HK-2 (cell line): ENCODE results near the gene SULT1C4.
"Not testable (repeated sequence)": the region's sequence is repeated elsewhere in the genome, so short reads cannot be mapped to it uniquely, and the experiment has no call there.

Source experiments
- DNase-seq: peaks from one replicate; pipeline ENCODE4 v3.0.0-alpha.2; 2018; ENCODE audit not compliant: unreplicated experiment

The SULT1C4 gene

DNA sequence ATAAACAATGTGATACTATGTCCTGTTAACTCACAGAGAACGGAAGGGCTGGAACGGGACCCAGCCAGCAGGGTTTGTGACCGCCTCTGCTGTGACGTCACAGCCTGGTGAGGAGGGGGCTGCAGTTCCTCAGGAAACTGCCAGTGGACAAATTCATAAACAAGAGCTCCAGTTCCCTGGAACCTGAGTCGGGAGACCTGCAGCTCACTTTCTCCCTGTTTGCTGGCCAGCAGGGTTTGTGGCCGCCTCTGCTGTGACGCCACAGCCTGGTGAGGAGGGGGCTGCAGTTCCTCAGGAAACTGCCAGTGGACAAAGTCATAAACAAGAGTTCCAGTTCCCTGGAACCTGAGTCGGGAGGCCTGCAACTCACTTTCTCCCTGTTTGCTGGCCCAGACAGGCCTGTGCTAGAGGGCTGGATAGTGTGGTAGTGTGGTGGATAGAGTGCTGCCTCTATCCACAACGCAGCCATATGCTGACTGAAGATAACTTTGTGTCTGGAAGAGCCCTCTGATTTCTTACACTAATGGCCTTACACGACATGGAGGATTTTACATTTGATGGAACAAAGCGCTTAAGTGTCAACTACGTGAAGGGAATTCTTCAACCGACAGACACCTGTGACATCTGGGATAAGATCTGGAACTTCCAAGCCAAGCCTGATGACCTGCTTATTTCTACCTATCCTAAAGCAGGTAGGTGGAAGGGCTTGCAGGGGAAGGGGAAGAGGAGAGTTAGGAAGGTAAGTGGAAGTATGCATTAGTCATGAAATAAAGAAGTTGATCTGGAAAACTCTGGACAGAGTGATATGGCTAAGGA, at the start of gene SULT1C4:
Gene SULT1C4 (plus strand): TSS at position 140 of the 816 bp plus-strand sequence. CDS start 384 bp downstream, at position 524.
- no peak for DNase-seq

GRCh38 chr2:108329771-108330170, 48.0 kb upstream of the SULT1C4 start:
- no peak for DNase-seq

DNA sequence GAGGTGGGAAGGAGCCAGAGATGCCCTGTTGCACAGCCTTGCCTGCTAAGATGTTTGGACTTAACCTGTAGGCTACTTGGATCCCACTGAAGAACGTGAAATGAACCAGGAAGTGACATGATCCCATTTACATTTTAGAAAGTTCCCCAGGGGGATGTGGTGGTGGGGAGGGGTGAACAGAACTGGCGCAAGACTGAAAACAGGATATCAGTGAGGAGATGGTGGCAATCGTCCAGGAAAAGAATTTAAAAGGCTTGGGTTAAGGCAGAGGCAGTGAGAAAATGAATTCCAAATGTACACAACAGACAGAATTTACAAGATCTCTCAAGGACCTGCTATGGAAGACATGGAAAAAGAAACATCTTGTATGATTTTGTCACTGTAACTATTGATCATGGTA, 46.8 kb upstream of the SULT1C4 start:
- DNase-seq, result no peak

GRCh38 chr2:108345951-108346350, 31.8 kb upstream of the SULT1C4 start:
- DNase-seq, result no peak

DNA sequence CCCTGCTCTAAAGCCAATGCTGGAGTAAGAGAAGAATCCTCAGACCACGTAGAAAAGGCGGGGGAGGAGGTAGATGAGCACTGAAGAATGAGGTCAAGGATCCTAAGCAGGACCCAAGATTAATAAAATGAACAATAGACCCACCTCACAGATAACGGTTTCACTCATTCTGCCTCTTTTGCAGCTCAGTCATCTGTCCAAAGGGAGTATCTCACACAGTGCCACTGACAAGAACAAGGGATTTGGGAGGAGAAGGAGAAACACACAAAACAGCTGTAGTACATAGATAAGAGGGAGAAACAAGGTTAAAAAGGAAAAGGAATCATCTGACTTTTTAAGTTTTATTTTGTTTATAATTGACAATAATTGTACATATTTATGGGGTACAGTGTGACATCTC, 30.9 kb upstream of the SULT1C4 start:
- no peak for DNase-seq

DNA sequence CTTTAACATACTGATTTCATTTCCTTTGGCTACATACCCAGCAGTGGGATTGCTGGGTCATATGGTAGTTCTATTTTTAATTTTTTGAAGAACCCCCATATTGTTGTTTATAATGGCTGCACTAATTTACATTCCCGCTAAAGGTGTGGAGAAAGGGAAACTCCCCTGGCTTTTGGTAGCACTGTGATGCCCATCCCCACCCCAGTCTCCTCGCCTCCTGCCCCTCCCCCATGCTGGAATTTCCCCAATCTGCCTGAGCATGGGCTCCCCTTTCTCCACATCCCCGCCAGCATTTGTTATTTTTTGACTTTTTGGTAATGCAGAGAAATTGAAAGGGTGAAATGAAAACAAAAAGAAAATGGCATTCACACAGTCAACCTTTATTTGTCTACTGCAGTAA, 30.0 kb upstream of the SULT1C4 start:
- no peak for DNase-seq

DNA sequence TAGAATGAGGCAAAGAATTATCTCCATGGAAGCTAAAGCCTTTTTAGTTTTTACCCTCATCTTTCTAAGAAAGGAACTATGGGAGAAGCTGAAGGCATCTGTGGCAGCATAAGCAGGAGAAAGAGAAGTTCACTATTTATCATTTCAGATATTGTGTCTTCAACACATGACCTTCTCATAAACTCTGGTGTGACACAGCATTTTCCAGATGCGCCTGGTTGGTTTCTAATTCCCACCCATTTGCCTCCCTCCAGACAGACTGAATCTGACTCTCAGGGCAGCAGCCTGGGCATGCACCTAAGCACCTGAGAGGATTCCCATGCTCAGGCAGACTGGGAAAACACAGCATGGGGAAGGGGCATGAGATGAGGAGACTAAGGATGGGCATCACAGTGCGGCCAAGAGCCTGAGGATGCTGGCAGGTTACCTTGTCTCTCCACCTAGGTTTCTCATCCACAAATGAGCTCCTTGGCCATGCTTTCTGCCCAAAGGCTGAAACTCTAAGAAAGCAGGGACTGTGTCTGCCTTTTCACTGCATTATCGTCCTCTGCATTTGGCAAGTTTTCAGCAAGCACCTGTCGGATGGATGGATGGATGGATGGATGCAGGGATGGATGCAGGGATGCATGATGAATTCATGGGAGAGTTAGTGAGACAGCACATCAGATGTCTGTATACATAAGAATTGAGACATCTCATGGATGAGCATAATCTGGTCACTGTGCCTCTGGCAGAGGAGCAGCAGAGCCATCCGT, 28.8 kb upstream of the SULT1C4 start:
- no peak for DNase-seq

GRCh38 chr2:108349571-108349928, 28.2 kb upstream of the SULT1C4 start:
- DNase-seq, result no peak

- no peak for DNase-seq
These were observed 25.9 kb upstream of the SULT1C4 start for GRCh38 chr2:108351889-108352288.

GRCh38 chr2:108354136-108354535, 23.6 kb upstream of the SULT1C4 start:
- no peak for DNase-seq

DNA sequence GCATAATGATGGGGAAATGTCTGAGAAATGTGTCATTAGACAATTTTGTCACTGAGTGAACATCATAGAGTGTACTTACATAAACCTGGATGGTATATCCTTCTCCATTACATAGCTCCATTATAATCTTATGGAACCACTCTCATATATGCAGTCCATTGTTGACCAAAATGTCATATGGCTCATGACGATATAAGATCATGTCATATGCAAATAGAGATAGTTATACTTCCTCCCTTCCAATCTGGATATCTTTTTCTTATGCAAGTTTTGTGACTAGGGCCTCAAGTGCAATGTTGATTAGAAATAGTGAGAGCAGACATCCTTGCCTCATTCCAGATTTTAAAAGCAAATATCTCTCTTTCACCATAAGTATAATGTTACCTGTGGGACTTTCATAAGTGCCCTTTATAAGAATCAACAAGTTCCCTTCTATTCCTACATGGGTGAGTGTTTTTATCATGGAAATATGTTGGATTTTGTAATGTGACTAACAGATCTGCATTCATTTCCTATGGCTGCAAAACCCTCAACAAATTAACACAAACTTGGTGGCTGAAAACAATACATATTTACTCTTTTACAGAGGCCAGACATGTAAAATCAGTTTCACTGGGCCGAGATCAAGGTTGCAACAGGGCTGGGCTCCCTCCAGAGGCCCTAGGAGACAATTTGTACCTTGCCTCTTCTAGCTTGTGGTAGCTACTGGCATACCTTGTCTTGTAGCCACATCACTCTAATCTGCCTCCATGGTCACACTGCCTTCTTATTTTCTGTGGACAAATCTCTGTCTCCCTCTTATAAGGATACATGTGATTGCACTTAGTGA, 21.6 kb upstream of the SULT1C4 start:
- no peak for DNase-seq

DNA sequence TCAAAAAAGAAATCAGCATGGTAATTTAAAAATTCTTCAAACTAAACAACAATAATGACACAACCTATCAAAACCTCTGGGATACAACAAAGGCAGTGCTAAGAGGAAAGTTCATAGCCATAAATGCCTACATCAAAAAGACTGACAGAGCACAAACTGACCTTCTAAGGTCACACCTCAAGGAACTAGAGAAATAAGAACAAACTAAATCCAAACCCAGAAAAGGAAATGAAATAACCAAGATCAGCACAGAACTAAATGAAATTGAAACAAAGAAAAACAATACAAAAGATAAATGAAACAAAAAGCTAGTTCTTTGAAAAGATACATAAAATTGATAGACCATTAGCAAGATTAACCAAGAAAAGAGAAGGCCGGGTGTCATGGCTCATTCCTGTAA, 18.4 kb upstream of the SULT1C4 start:
- DNase-seq, result not testable (repeated sequence)

- DNase-seq, result no peak
These were observed 16.8 kb upstream of the SULT1C4 start for GRCh38 chr2:108360776-108361468.

GRCh38 chr2:108363024-108363907, 14.5 kb upstream of the SULT1C4 start:
- DNase-seq, result no peak

- DNase-seq, result no peak
These were observed 13.9 kb upstream of the SULT1C4 start for GRCh38 chr2:108363908-108364225.

DNA sequence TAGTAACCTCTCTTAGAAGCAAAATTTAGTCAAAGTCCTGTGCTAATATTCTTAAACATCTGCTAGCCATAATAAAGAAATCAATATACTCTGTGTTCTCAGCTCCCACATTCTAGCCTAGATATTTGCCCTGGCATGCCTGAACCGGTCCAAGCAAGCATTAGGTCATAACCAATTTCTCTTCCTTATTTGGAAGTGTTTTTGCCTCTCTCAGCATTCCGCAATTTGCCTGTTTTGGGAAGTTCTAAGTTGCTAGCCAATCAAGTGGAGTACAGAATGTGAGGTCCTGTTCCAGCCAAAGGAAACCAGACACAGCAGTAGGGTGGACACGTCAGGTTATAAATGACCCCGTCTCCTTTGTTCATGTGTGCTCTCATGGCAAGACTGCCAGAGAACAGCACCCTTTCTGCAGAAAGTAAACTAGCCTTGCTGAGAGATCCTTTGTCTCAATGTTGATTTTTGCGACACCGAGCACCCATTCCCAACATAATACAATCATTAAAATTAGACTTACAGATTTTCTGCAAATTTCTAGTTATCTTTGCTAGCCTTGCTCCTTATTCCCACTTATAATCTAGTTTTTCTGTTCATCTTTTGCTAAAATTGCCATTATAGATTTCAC, 13.0 kb upstream of the SULT1C4 start:
- no peak for DNase-seq

DNA sequence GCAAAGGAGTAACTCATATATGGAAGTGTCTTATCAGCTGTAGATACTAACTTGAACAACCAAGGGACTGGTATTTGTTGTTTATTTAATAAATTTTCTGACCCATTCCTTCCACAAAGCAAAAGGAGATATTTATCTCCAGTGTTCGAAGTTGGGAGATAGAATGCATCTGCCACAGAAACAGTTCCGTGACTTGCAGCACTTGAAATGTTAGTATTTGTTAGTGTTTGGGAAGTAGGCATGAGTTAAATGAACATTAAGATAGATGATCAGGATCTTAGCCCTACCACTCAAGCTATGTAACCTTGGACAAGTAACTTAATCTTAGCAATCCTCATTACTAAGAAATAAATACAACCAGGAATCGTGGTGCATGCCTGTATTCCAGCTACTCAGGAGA, 12.1 kb upstream of the SULT1C4 start:
- no peak for DNase-seq

DNA sequence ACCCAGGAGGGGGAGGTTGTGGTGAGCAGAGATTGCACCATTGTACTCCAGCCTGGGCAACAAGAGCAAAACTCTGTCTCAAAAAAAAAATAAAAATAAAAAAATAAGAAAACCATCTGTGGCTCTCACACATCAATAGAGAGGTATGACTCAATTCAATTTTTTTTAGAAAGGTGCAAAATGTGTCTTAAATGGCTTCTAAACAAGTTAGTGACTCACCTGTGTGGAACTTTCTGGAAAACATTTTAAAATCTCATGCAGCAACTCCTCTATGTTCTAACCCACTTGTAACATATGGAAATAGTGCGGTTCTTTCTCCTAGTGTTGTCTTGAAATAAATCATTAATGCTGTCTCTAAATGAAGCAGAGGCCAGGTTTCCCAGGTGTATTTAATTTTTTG, 10.7 kb upstream of the SULT1C4 start:
- no peak for DNase-seq

GRCh38 chr2:108367561-108368175, 10.1 kb upstream of the SULT1C4 start:
- no peak for DNase-seq

DNA sequence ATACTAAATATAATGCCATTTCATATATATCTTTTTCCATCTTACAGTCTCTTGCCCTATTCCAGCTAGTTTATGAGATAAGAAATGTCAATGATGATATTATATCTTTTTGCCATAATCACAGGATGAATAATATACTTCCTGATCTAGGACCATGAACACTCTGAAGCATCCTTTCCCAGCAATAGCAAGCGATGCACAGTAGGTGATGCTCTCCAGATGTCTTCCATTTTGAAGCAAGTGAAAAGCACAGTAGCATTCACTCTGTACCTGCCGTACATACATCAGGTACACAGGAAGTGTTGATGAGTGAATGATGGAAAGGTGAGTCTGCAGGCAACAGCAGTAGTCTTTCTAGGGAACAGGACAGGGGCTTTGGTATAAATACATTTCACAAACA, 8.6 kb upstream of the SULT1C4 start:
- no peak for DNase-seq
